WTC11 (cell line): ENCODE data around the gene SLC2A1.

Experiments used
- ATF3 ChIP-seq: sonication (generic); formaldehyde crosslinking; conservative IDR thresholded peaks from 2 replicates; pipeline ENCODE4 v1.8.1; 2022; ENCODE audit warnings: mild to moderate bottlenecking, missing genetic modification reagents
- CREB1 ChIP-seq: sonication (generic); formaldehyde crosslinking; IDR thresholded peaks from 2 replicates; pipeline ENCODE4 v1.8.0; 2023; ENCODE audit warnings: mild to moderate bottlenecking, missing genetic modification reagents
- GTF2I ChIP-seq: fragments of 250-450 bp; sonication (Bioruptor Pico); conservative IDR thresholded peaks from 2 replicates; pipeline ENCODE4 v1.4.0; 2021; ENCODE audit warnings: mild to moderate bottlenecking
- PRDM15 ChIP-seq: sonication (generic); formaldehyde crosslinking; IDR thresholded peaks from 2 replicates; pipeline ENCODE4 v1.8.0; 2022; ENCODE audit warnings: missing genetic modification reagents
- PREB ChIP-seq: sonication (generic); formaldehyde crosslinking; IDR thresholded peaks from 2 replicates; pipeline ENCODE4 v1.8.1; 2022; ENCODE audit warnings: mild to moderate bottlenecking, missing genetic modification reagents, moderate library complexity, borderline replicate concordance
- TCF7 ChIP-seq: sonication (generic); formaldehyde crosslinking; IDR thresholded peaks from 2 replicates; pipeline ENCODE4 v1.8.0; 2022; ENCODE audit warnings: mild to moderate bottlenecking, low read depth, missing genetic modification reagents, moderate library complexity
- TEAD1 ChIP-seq: sonication (generic); formaldehyde crosslinking; IDR thresholded peaks from 2 replicates; pipeline ENCODE4 v1.8.0; 2022; ENCODE audit warnings: mild to moderate bottlenecking, missing genetic modification reagents
- TP53 ChIP-seq: sonication (generic); formaldehyde crosslinking; IDR thresholded peaks from 2 replicates; pipeline ENCODE4 v1.8.1; 2023; ENCODE audit warnings: mild to moderate bottlenecking, missing genetic modification reagents
- ZNF317 ChIP-seq: sonication (generic); formaldehyde crosslinking; IDR thresholded peaks from 2 replicates; pipeline ENCODE4 v1.8.1; 2023; ENCODE audit warnings: low read depth, mild to moderate bottlenecking, moderate library complexity, missing genetic modification reagents, borderline replicate concordance
- TF ChIP-seq, protein P1 (sequence below): fragments of 200-600 bp; IDR thresholded peaks from 2 replicates; pipeline ENCODE4 v1.8.0; 2022; ENCODE audit warnings: antibody characterized with exemption
- TF ChIP-seq, protein P2 (sequence below): sonication (generic); formaldehyde crosslinking; IDR thresholded peaks from 2 replicates; pipeline ENCODE4 v1.8.0; 2022; ENCODE audit warnings: mild to moderate bottlenecking, missing genetic modification reagents
- TF ChIP-seq, protein P3 (sequence below): sonication (generic); formaldehyde crosslinking; IDR thresholded peaks from 2 replicates; pipeline ENCODE4 v1.8.0; 2022; ENCODE audit warnings: mild to moderate bottlenecking, missing genetic modification reagents

DNA sequence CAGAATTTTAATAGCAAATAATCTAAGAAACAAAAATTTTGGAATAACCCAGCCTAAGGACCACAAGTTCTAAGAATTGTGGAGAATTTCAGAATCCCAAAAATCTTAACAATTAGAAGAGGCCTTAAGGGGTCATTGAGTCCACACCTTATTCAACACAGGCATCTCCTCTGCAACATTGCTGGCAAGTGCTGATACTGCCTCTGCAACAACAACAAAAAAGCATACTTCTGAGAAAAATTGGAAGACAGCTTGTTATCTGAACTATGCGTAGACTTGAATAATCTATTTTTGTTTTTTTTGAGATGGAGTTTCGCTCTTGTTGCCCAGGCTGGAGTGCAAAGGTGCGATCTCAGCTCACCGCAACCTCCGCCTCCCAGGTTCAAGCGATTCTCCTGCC is 24.0 kb upstream of the SLC2A1 start:
- TF ChIP-seq, protein P1, sequence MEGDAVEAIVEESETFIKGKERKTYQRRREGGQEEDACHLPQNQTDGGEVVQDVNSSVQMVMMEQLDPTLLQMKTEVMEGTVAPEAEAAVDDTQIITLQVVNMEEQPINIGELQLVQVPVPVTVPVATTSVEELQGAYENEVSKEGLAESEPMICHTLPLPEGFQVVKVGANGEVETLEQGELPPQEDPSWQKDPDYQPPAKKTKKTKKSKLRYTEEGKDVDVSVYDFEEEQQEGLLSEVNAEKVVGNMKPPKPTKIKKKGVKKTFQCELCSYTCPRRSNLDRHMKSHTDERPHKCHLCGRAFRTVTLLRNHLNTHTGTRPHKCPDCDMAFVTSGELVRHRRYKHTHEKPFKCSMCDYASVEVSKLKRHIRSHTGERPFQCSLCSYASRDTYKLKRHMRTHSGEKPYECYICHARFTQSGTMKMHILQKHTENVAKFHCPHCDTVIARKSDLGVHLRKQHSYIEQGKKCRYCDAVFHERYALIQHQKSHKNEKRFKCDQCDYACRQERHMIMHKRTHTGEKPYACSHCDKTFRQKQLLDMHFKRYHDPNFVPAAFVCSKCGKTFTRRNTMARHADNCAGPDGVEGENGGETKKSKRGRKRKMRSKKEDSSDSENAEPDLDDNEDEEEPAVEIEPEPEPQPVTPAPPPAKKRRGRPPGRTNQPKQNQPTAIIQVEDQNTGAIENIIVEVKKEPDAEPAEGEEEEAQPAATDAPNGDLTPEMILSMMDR = no peak
- no peak for TF ChIP-seq GTF2I (CRISPR knock-in tag)
- TF ChIP-seq, protein P2, sequence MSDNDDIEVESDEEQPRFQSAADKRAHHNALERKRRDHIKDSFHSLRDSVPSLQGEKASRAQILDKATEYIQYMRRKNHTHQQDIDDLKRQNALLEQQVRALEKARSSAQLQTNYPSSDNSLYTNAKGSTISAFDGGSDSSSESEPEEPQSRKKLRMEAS (CRISPR knock-in tag) = no peak
- no peak for TF ChIP-seq CREB1 (CRISPR knock-in tag)
- TF ChIP-seq ZNF317 = no peak
- TF ChIP-seq PREB (CRISPR knock-in tag) = no peak
- no peak for TF ChIP-seq PRDM15
- no peak for TF ChIP-seq TEAD1 (CRISPR knock-in tag)
- TF ChIP-seq, protein P3, sequence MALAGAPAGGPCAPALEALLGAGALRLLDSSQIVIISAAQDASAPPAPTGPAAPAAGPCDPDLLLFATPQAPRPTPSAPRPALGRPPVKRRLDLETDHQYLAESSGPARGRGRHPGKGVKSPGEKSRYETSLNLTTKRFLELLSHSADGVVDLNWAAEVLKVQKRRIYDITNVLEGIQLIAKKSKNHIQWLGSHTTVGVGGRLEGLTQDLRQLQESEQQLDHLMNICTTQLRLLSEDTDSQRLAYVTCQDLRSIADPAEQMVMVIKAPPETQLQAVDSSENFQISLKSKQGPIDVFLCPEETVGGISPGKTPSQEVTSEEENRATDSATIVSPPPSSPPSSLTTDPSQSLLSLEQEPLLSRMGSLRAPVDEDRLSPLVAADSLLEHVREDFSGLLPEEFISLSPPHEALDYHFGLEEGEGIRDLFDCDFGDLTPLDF (CRISPR knock-in tag) = no peak
- no peak for TF ChIP-seq ATF3 (CRISPR knock-in tag)
- no peak for TF ChIP-seq TCF7 (CRISPR knock-in tag)
- no peak for TF ChIP-seq TP53 (CRISPR knock-in tag)
